HEK293T (cell line): Measurements from ENCODE around the gene ALG10B.
A peak's percentile ranks its signal among the peaks of the same experiment; 100 is the strongest.

ENCODE experiments used
- CTCF ChIA-PET: fragments of 350-600 bp; formaldehyde crosslinking; extraction: SDS; loops from one replicate; lab custom pipeline; 2021; ENCODE audit warnings: antibody characterized with exemption, inconsistent platforms; lab: Yijun Ruan, JAX
- POLR2A ChIA-PET: fragments of 350-600 bp; formaldehyde crosslinking; extraction: SDS; loops from one replicate; lab custom pipeline; 2020; ENCODE audit warnings: antibody characterized with exemption, inconsistent platforms; lab: Yijun Ruan, JAX
- DNase-seq: peaks from one replicate; pipeline ENCODE4 v3.0.0; 2012; ENCODE audit warnings: mixed read lengths; ENCODE audit errors: extremely low spot score
- ARNT ChIP-seq: fragments of 450-650 bp; IDR thresholded peaks from 2 replicates; pipeline ENCODE4 v1.6.1; 2017; ENCODE audit warnings: mild to moderate bottlenecking
- BHLHE40 ChIP-seq: fragments of 450-650 bp; IDR thresholded peaks from 2 replicates; pipeline ENCODE4 v1.6.1; 2016; ENCODE audit warnings: mild to moderate bottlenecking, moderate library complexity, borderline replicate concordance
- CTBP1 ChIP-seq: fragments of 450-650 bp; IDR thresholded peaks from 2 replicates; pipeline ENCODE4 v1.6.1; 2016; ENCODE audit warnings: borderline replicate concordance
- ELF4 ChIP-seq: fragments of 450-650 bp; IDR thresholded peaks from 2 replicates; pipeline ENCODE4 v1.6.1; 2017; ENCODE audit warnings: antibody characterized with exemption
- FOXA1 ChIP-seq: fragments of 450-650 bp; IDR thresholded peaks from 2 replicates; pipeline ENCODE4 v1.6.1; 2016; ENCODE audit warnings: mild to moderate bottlenecking
- FOXK2 ChIP-seq: fragments of 450-650 bp; IDR thresholded peaks from 2 replicates; pipeline ENCODE4 v1.6.1; 2016; ENCODE audit warnings: mild to moderate bottlenecking
- FOXM1 ChIP-seq: fragments of 450-650 bp; IDR thresholded peaks from 2 replicates; pipeline ENCODE4 v1.6.1; 2017; ENCODE audit warnings: mild to moderate bottlenecking, borderline replicate concordance
- HDGF ChIP-seq: fragments of 450-650 bp; IDR thresholded peaks from 2 replicates; pipeline ENCODE4 v1.6.1; 2017; ENCODE audit warnings: antibody characterized with exemption, borderline replicate concordance
- L3MBTL2 ChIP-seq: fragments of 450-650 bp; conservative IDR thresholded peaks from 2 replicates; pipeline ENCODE4 v1.6.1; 2016; ENCODE audit warnings: mild to moderate bottlenecking
- LEF1 ChIP-seq: fragments of 450-650 bp; IDR thresholded peaks from 2 replicates; pipeline ENCODE4 v1.6.1; 2017; ENCODE audit warnings: mild to moderate bottlenecking, borderline replicate concordance
- NFRKB ChIP-seq: fragments of 450-650 bp; IDR thresholded peaks from 2 replicates; pipeline ENCODE4 v1.6.1; 2016; ENCODE audit warnings: mild to moderate bottlenecking, moderate library complexity
- PKNOX1 ChIP-seq: fragments of 450-650 bp; IDR thresholded peaks from 2 replicates; pipeline ENCODE4 v1.6.1; 2016
- SP1 ChIP-seq: fragments of 450-650 bp; IDR thresholded peaks from 2 replicates; pipeline ENCODE4 v1.6.1; 2017
- SUZ12 ChIP-seq: fragments of 450-650 bp; IDR thresholded peaks from 2 replicates; pipeline ENCODE4 v1.6.1; 2016; ENCODE audit warnings: mild to moderate bottlenecking
- TARDBP ChIP-seq: fragments of 450-650 bp; IDR thresholded peaks from 2 replicates; pipeline ENCODE4 v1.6.1; 2016
- ZNF384 ChIP-seq: fragments of 450-650 bp; IDR thresholded peaks from 2 replicates; pipeline ENCODE4 v1.6.1; 2016

The ALG10B gene, protein sequence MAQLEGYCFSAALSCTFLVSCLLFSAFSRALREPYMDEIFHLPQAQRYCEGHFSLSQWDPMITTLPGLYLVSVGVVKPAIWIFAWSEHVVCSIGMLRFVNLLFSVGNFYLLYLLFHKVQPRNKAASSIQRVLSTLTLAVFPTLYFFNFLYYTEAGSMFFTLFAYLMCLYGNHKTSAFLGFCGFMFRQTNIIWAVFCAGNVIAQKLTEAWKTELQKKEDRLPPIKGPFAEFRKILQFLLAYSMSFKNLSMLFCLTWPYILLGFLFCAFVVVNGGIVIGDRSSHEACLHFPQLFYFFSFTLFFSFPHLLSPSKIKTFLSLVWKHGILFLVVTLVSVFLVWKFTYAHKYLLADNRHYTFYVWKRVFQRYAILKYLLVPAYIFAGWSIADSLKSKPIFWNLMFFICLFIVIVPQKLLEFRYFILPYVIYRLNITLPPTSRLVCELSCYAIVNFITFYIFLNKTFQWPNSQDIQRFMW

DNA sequence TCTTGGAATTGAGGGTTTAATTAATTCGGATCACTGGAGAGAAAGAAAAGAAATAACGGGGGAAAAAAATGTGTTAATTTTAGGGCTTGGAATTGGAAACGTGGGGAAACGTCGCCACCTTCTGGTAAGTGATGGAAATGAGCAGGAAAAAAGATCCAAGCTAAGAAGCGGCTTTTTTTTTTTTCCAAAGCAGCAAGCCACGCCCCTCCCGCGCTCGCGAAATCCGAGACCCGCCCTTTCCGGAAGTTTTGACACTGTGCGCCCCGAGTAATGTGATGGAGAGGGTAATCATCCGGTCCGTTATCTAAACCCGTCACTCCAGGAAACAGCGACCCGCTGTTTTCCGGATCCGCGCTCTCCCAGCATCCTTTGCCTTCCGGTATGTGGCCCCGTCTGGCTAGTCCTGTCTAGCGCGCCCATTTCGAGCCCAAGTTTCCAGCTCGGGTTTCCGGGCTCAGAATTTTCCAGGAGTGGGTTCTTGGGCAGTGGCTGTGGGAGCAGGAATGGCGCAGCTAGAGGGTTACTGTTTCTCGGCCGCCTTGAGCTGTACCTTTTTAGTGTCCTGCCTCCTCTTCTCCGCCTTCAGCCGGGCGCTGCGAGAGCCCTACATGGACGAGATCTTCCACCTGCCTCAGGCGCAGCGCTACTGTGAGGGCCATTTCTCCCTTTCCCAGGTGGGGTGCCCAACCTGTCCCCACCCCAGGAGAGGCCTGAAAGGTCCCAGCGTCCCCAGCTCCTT is at the start of gene ALG10B:
Gene ALG10B, plus strand, starts transcription at position 384 of the 739 bp plus-strand sequence. Its CDS starts 120 bp downstream, at position 504.
- ChIA-PET POLR2A (interaction anchor here (0.9 kb wide), 1 partner anchor 959 kb away, joined by 3 read pairs; no protein-coding TSS in a partner anchor), CTCF (no interaction called here)
- peak; percentile 79 for DNase-seq
- TF ChIP-seq FOXA1 (no peak), PKNOX1 (peak; percentile 24; the same call in 1 of the 2 replicates), BHLHE40 (no peak), ZNF384 (peak; percentile 94)

DNA sequence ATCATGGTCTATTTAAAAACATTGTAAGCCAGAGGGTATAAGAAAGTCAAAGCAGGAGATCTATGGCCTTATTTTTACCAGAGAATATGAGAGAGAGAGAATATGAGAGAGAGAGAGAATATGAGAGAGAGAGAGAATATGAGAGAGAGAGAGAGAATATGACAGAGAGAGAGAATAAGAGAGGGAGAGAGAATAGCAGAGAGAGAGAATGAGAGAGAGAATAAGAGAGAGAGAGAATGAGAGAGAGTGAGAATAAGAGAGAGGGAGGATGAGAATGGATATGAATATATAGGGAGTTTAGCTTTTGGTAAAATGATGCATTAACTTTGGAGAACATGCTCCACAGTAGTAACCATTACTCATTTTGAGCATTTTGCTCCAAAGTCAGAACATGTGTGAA is 48.0 kb upstream of the ALG10B start:
- DNase-seq, result no peak
- POLR2A ChIA-PET, result no interaction called here
- TF ChIP-seq ELF4, result no peak
- no peak for TF ChIP-seq SP1
- CTCF ChIA-PET, result no interaction called here

- ChIA-PET CTCF (no interaction called here), POLR2A (no interaction called here)
- no peak for TF ChIP-seq FOXK2
- no peak for TF ChIP-seq SUZ12
- TF ChIP-seq PKNOX1, result no peak
- TF ChIP-seq SP1, result no peak
- no peak for TF ChIP-seq LEF1
- TF ChIP-seq TARDBP, result no peak
- no peak for TF ChIP-seq L3MBTL2
- TF ChIP-seq CTBP1, result no peak
- no peak for TF ChIP-seq ELF4
- TF ChIP-seq HDGF, result no peak
- no peak for DNase-seq
Measured at GRCh38 chr12:38269897-38270296, 46.7 kb upstream of the ALG10B start.

GRCh38 chr12:38279756-38280155 is 36.8 kb upstream of the ALG10B start:
- TF ChIP-seq CTBP1, result no peak
- TF ChIP-seq SP1, result no peak
- TF ChIP-seq HDGF, result no peak
- no peak for TF ChIP-seq FOXM1
- no peak for TF ChIP-seq ZNF384
- no peak for TF ChIP-seq SUZ12
- TF ChIP-seq FOXA1, result no peak
- TF ChIP-seq L3MBTL2, result no peak
- TF ChIP-seq TARDBP, result no peak
- no peak for TF ChIP-seq PKNOX1
- TF ChIP-seq LEF1, result no peak
- POLR2A ChIA-PET, result no interaction called here
- no peak for DNase-seq
- CTCF ChIA-PET, result no interaction called here

GRCh38 chr12:38282886-38283285 is 33.7 kb upstream of the ALG10B start:
- ChIA-PET POLR2A (no interaction called here), CTCF (no interaction called here)

More at GRCh38 chr12:38282886-38283285, 33.7 kb upstream of the ALG10B start:
- no peak for DNase-seq
- TF ChIP-seq SUZ12 (no peak), L3MBTL2 (no peak), ZNF384 (no peak), FOXM1 (no peak), BHLHE40 (no peak), ELF4 (no peak), NFRKB (no peak), ARNT (no peak), SP1 (no peak), PKNOX1 (no peak), CTBP1 (no peak), TARDBP (no peak), LEF1 (no peak), FOXK2 (no peak), HDGF (no peak), FOXA1 (no peak)
